Liver (tissue), 9 donors: ENCODE results near the gene TMCC2. TPM values are rescaled to one million over a fixed set of nuclear protein-coding genes. Genes with fewer than 3 reads are reported as not detected.

Source experiments
- DNase-seq: peaks from one replicate; pipeline ENCODE4 v3.0.0-alpha.2; 2017; ENCODE audit warnings: low spot score
- H3K27ac ChIP-seq, 2 donors: one replicate each; pipeline ENCODE4 v1.7.0; 2013; ENCODE audit warnings: inconsistent platforms in 2 of 2, low read length in 2 of 2, control low read depth in 1 of 2, low read depth in 1 of 2, mild to moderate bottlenecking in 1 of 2
- H3K27me3 ChIP-seq, 4 donors: one replicate each; pipeline versions ENCODE4 v1.6.1 to v1.7.0; 2013; ENCODE audit warnings: low read length in 3 of 4, inconsistent platforms in 1 of 4, mild to moderate bottlenecking in 1 of 4, moderate library complexity in 1 of 4; ENCODE audit not compliant: control insufficient read depth in 4 of 4, insufficient read depth in 4 of 4
- H3K36me3 ChIP-seq, 4 donors: one replicate each; pipeline versions ENCODE4 v1.6.1 to v1.7.0; 2013; ENCODE audit warnings: low read length in 3 of 4, mild to moderate bottlenecking in 3 of 4, low read depth in 1 of 4, moderate library complexity in 1 of 4; ENCODE audit not compliant: control insufficient read depth in 4 of 4, insufficient read depth in 3 of 4
- H3K4me1 ChIP-seq, 4 donors: one replicate each; pipeline versions ENCODE4 v1.6.1 to v1.7.0; 2013; ENCODE audit warnings: low read length in 3 of 4, mild to moderate bottlenecking in 3 of 4, moderate library complexity in 1 of 4; ENCODE audit not compliant: control insufficient read depth in 4 of 4, insufficient read depth in 4 of 4
- H3K4me3 ChIP-seq, 3 donors: one replicate each; pipeline versions ENCODE4 v1.6.1 to v1.7.0; 2013; ENCODE audit warnings: low read length in 3 of 3, control low read depth in 1 of 3, low read depth in 1 of 3, mild to moderate bottlenecking in 1 of 3
- H3K9ac ChIP-seq, 2 donors: one replicate each; pipeline ENCODE4 v1.7.0; 2013; ENCODE audit warnings: low read length in 2 of 2, mild to moderate bottlenecking in 2 of 2, moderate library complexity in 2 of 2, control low read depth in 1 of 2, low read depth in 1 of 2
- H3K9me3 ChIP-seq, 4 donors: one replicate each; pipeline versions ENCODE4 v1.6.1 to v1.7.0; 2013; ENCODE audit warnings: low read length in 3 of 4; ENCODE audit not compliant: control insufficient read depth in 4 of 4
- EGR1 ChIP-seq, 2 donors: IDR thresholded peaks; 2 replicates each; pipeline ENCODE4 v1.6.1; 2016 to 2018; ENCODE audit warnings: antibody characterized with exemption in 2 of 2, low read depth in 2 of 2
- FOXA1 ChIP-seq: IDR thresholded peaks from 2 replicates; pipeline ENCODE4 v1.6.1; 2016; ENCODE audit warnings: antibody characterized with exemption
- FOXA2 ChIP-seq: IDR thresholded peaks from 2 replicates; pipeline ENCODE4 v1.6.1; 2016; ENCODE audit warnings: antibody characterized with exemption
- GABPA ChIP-seq, 2 donors: IDR thresholded peaks in 1 of 2; conservative IDR thresholded peaks in 1 of 2; 2 replicates each; pipeline ENCODE4 v1.6.1; 2016; ENCODE audit warnings: antibody characterized with exemption in 2 of 2, mild to moderate bottlenecking in 1 of 2, moderate library complexity in 1 of 2
- HNF4A ChIP-seq, 2 donors: conservative IDR thresholded peaks; 2 replicates each; pipeline ENCODE4 v1.6.1; 2016; ENCODE audit warnings: antibody characterized with exemption in 2 of 2, mild to moderate bottlenecking in 2 of 2
- HNF4G ChIP-seq: IDR thresholded peaks from 2 replicates; pipeline ENCODE4 v1.6.1; 2016; ENCODE audit warnings: antibody characterized with exemption
- JUND ChIP-seq, 2 donors: IDR thresholded peaks; 2 replicates each; pipeline ENCODE4 v1.6.1; 2016; ENCODE audit warnings: antibody characterized with exemption in 2 of 2
- NR2F2 ChIP-seq: IDR thresholded peaks from 2 replicates; pipeline ENCODE4 v1.6.1; 2016; ENCODE audit warnings: antibody characterized with exemption
- RAD21 ChIP-seq, 2 donors: IDR thresholded peaks; 2 replicates each; pipeline ENCODE4 v1.6.1; 2016; ENCODE audit warnings: antibody characterized with exemption in 2 of 2, mild to moderate bottlenecking in 2 of 2
- REST ChIP-seq: IDR thresholded peaks from 2 replicates; pipeline ENCODE4 v1.6.1; 2016; ENCODE audit warnings: antibody characterized with exemption, mild to moderate bottlenecking
- RXRA ChIP-seq, 2 donors: IDR thresholded peaks; 2 replicates each; pipeline ENCODE4 v1.6.1; 2017 to 2018; ENCODE audit warnings: antibody characterized with exemption in 2 of 2, mild to moderate bottlenecking in 1 of 2
- SP1 ChIP-seq: IDR thresholded peaks from 2 replicates; pipeline ENCODE4 v1.6.1; 2018; ENCODE audit warnings: antibody characterized with exemption, mild to moderate bottlenecking
- TAF1 ChIP-seq: conservative IDR thresholded peaks from 2 replicates; pipeline ENCODE4 v1.6.1; 2016; ENCODE audit warnings: antibody characterized with exemption, mild to moderate bottlenecking
- YY1 ChIP-seq: IDR thresholded peaks from 2 replicates; pipeline ENCODE4 v1.6.1; 2016; ENCODE audit warnings: antibody characterized with exemption, mild to moderate bottlenecking
- WGBS: extraction: QIAGEN DNeasy Blood & Tissue Kit; methylation state at CpG from one replicate; pipeline ENCODE4 v1.1.7; 2013; 5-methylcytosine and 5-hydroxymethylcytosine counted together
- polyA plus RNA-seq, 2 donors: library from polyadenylated mRNA; stranded (reverse) in 1 of 2; unstranded in 1 of 2; fragments of 200-250 nt in 1 of 2; fragments of >200 nt in 1 of 2; fragmentation: Nextera tagmentation in 1 of 2; extraction: Ambion mirVana in 1 of 2; gene quantifications; one replicate each; pipeline versions ENCODE4 v1.2.1 to v1.2.3, GENCODE V29; 2013 to 2015
- total RNA-seq, 2 donors: library from RNA; depleted of rRNA; stranded (reverse); fragments of >200 nt; gene quantifications; one replicate each; pipeline ENCODE4 v1.2.3, GENCODE V29; 2014
- TF ChIP-seq, protein P1 (sequence below): IDR thresholded peaks from 2 replicates; pipeline ENCODE4 v1.6.1; 2016; ENCODE audit warnings: antibody characterized with exemption
- TF ChIP-seq, protein P2 (sequence below): fragments of 150-350 bp; IDR thresholded peaks from 2 replicates; pipeline ENCODE4 v1.5.1; 2017; ENCODE audit warnings: improper control_type of control experiment, low read depth, low read length; ENCODE audit not compliant: missing input control
- TF ChIP-seq, protein P3 (sequence below): IDR thresholded peaks from 2 replicates; pipeline ENCODE4 v1.6.1; 2016; ENCODE audit warnings: antibody characterized with exemption
- TF ChIP-seq, protein P4 (sequence below): IDR thresholded peaks from 2 replicates; pipeline ENCODE4 v1.6.1; 2016; ENCODE audit warnings: antibody characterized with exemption
- donor health status: healthy.
- donor health status: healthy.
- donor health status: healthy.
- donor health status: healthy.
- donor health status: healthy.

TMCC2 gene
- total and polyA plus RNA-seq, 4 donors: 0.06 to 452 (median 0.21) TPM

GRCh38 chr1:205240118-205240517, 12.4 kb downstream of the TMCC2 start:
- no peak overlapping the region for H3K9ac ChIP-seq
- no peaks in the 10 kb centered on the region for H3K9me3 ChIP-seq
- H3K27ac ChIP-seq: no peak overlapping the region
- H3K27me3 ChIP-seq: no peaks in the 10 kb centered on the region
- H3K4me3 ChIP-seq: no peak overlapping the region
- DNase-seq: no peak
- TF ChIP-seq HNF4A (conservative IDR thresholded peaks at IDR 0.05) (no peak), GABPA (IDR thresholded peaks at IDR 0.05 in 1 of 2, conservative IDR thresholded peaks at IDR 0.05 in 1 of 2) (no peak), SP1 (no peak), FOXA2 (no peak), RAD21 (IDR thresholded peaks at IDR 0.05) (no peak), EGR1 (IDR thresholded peaks at IDR 0.05; ENCODE audit: low read depth in 2 of 2) (no peak), REST (no peak), NR2F2 (no peak), RXRA (IDR thresholded peaks at IDR 0.05) (no peak), YY1 (no peak)
- TF ChIP-seq, protein P1, sequence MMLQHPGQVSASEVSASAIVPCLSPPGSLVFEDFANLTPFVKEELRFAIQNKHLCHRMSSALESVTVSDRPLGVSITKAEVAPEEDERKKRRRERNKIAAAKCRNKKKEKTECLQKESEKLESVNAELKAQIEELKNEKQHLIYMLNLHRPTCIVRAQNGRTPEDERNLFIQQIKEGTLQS: no peak
- TF ChIP-seq, protein P2, sequence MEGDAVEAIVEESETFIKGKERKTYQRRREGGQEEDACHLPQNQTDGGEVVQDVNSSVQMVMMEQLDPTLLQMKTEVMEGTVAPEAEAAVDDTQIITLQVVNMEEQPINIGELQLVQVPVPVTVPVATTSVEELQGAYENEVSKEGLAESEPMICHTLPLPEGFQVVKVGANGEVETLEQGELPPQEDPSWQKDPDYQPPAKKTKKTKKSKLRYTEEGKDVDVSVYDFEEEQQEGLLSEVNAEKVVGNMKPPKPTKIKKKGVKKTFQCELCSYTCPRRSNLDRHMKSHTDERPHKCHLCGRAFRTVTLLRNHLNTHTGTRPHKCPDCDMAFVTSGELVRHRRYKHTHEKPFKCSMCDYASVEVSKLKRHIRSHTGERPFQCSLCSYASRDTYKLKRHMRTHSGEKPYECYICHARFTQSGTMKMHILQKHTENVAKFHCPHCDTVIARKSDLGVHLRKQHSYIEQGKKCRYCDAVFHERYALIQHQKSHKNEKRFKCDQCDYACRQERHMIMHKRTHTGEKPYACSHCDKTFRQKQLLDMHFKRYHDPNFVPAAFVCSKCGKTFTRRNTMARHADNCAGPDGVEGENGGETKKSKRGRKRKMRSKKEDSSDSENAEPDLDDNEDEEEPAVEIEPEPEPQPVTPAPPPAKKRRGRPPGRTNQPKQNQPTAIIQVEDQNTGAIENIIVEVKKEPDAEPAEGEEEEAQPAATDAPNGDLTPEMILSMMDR: no peak
- TF ChIP-seq, protein P3, sequence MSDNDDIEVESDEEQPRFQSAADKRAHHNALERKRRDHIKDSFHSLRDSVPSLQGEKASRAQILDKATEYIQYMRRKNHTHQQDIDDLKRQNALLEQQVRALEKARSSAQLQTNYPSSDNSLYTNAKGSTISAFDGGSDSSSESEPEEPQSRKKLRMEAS: no peak
- H3K4me1 ChIP-seq: peaks cover 0 to 5% (median 0%) of the 10 kb centered on the region in 4 donors
- WGBS: 84% methylated on average over 6 of the region's 6 CpGs
- H3K36me3 ChIP-seq: no peaks in the 10 kb centered on the region

DNA sequence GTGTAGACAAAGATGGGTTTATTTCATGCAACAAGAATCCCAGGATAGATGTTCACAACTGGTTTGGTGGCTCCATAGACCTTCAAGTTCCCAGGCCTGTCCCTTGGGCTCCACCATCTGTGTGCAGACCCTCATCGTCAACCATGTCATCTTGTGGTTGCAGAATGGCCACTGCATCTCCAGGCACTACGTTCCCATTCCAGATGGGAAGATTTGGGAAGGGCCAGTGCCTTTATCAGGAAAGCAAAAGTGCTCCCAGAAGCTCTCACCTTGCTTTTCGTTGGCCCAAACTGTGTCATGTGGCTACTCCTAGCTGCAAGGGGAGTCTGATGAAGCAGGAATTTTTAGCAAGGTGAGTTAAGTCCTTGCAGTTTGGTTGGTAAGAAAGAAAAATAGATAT, 12.8 kb downstream of the TMCC2 start:
- H3K9me3 ChIP-seq: no peaks in the 10 kb centered on the region
- no peak for DNase-seq
- no peaks in the 10 kb centered on the region for H3K36me3 ChIP-seq
- peaks cover 0 to 5% (median 0%) of the 10 kb centered on the region in 4 donors for H3K4me1 ChIP-seq
- no peak overlapping the region for H3K9ac ChIP-seq
- H3K4me3 ChIP-seq: no peak overlapping the region
- no peaks in the 10 kb centered on the region for H3K27me3 ChIP-seq
- 83% methylated on average over 3 of the region's 3 CpGs for WGBS
- H3K27ac ChIP-seq: no peak overlapping the region
- TF ChIP-seq REST (no peak), GABPA (IDR thresholded peaks at IDR 0.05 in 1 of 2, conservative IDR thresholded peaks at IDR 0.05 in 1 of 2) (no peak), HNF4G (no peak), NR2F2 (no peak), YY1 (no peak), RXRA (IDR thresholded peaks at IDR 0.05) (no peak), EGR1 (IDR thresholded peaks at IDR 0.05; ENCODE audit: low read depth in 2 of 2) (no peak), FOXA1 (no peak), HNF4A (conservative IDR thresholded peaks at IDR 0.05) (no peak), JUND (IDR thresholded peaks at IDR 0.05) (no peak), TAF1 (no peak)
- TF ChIP-seq, protein P3: no peak
- TF ChIP-seq, protein P4, sequence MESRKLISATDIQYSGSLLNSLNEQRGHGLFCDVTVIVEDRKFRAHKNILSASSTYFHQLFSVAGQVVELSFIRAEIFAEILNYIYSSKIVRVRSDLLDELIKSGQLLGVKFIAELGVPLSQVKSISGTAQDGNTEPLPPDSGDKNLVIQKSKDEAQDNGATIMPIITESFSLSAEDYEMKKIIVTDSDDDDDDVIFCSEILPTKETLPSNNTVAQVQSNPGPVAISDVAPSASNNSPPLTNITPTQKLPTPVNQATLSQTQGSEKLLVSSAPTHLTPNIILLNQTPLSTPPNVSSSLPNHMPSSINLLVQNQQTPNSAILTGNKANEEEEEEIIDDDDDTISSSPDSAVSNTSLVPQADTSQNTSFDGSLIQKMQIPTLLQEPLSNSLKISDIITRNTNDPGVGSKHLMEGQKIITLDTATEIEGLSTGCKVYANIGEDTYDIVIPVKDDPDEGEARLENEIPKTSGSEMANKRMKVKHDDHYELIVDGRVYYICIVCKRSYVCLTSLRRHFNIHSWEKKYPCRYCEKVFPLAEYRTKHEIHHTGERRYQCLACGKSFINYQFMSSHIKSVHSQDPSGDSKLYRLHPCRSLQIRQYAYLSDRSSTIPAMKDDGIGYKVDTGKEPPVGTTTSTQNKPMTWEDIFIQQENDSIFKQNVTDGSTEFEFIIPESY: no peak
- TF ChIP-seq, protein P2: no peak
